ENCODE results near the gene LRP1B. TPM values are rescaled to one million over a fixed set of nuclear protein-coding genes. Genes with fewer than 3 reads are reported as not detected.

LRP1B gene
- under 0.01 TPM in 2 replicates for total RNA-seq

DNA sequence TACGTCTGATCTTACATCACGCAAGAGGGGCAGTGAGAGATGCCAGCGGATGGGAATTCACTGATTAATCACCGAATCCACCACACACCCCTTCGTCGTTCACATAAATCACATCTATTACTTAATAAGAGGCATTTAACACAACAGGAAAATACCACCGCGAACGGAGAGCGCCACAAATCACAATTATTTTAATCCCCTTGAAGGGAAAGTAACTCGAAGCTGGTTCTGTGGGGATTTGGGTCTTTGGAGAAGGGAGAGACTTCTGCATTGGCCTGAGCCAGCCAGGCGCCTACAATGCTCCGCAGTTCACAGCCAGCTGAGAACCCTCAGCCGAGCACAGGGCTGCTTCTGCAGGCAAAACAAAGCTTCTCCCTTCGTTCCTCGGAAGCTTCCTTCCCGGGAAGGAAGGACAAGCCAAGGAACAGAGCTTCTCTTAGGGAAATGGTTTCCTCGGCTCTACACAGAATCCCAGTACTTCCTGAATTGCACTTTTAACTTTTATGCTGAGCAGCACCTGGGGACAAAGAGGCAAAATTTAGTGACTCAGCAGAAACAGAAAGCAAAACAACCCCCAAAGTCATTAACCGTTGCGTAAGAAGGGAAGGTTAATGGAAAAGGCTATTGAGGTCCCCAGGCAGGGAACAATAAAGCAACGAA, at the start of gene LRP1B:
Gene LRP1B (minus strand): TSS at position 7 of the 660 bp plus-strand sequence. CDS start 287 bp downstream, outside the sequence.

